GM18526 (cell line): ENCODE results near the gene PPM1G.
A peak's percentile ranks its signal among the peaks of the same experiment; 100 is the strongest.

Source experiments
- POLR2A ChIP-seq: IDR thresholded peaks from 3 replicates; pipeline ENCODE4 v1.6.1; 2011; ENCODE audit not compliant: insufficient read length; ENCODE audit errors: extremely low read depth

The PPM1G gene

DNA sequence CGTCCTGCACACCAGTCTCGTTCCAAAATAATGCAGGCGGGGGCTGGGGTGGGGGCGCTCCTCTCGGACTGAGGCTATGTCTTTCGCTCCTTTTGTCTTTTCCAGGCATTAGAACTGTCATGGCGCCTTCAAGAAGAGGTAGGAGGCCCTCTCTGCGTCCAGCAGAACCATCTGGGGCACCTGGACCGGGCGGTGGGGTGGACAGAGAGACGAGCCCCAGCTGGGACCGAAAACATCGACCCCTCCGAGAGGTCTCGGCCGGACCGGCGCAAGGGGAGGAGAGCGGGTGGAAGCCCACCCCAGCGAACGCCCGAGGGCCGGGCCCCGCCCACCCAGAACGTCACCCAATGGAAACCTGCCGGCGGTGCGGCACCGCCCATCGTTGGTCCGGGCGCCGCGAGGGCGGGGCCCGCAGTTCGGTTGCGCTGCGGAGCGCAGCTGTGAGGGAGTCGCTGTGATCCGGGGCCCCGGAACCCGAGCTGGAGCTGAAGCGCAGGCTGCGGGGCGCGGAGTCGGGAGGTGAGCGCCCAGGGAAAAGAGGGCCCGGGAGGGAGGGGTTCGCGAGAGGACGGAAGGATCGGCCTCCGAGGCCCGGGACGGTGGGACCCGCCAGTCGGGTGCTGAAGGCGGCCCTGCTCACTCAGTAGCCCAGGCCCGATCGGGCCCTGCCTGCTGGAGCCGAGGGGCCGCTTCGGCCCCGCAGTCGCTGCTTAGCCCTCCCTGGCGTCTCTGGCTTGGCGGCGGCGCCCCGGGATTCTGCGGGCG lies 19.0 kb upstream of the PPM1G start, which contains the start of gene NRBP1:
Gene NRBP1 (plus strand): TSS at position 419 of the 765 bp plus-strand sequence. CDS start 4,643 bp downstream, outside the sequence.
- TF ChIP-seq POLR2A, result peak; percentile 88

DNA sequence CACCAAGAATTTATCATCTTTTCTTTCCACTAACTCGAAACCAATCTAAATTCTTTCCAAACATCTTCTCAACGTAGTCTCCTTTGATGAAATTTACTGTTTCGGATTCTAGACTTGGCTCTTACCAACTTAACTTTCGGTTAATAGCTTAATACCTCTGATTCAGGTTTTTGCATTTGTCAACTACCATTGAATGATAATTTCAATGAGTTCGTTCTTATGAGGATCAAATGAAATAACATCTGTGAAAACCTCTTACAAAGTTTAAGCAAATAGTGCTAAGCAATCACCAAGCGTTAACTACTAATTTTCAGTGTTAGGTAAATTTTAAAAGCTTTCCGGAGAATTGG lies 18.4 kb upstream of the PPM1G start:
- TF ChIP-seq POLR2A, result no peak

DNA sequence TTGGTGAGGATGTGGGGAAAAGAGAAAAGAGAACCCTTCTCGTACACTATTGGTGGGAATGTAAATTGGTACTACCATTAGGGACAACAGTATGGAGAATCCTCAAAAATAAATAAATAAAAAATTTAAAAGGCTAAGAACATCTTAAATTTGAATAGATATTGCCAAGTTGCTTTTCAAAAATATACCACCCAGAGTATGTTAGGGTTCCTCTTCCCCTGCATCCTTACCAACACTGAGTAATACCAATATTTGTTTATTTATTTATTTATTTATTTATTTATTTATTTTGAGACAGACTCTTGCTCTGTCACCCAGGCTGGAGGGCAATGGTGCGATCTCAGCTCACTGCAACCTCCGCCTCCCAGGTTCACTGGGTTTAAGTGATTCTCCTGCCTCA lies 13.6 kb upstream of the PPM1G start:
- no peak for TF ChIP-seq POLR2A

DNA sequence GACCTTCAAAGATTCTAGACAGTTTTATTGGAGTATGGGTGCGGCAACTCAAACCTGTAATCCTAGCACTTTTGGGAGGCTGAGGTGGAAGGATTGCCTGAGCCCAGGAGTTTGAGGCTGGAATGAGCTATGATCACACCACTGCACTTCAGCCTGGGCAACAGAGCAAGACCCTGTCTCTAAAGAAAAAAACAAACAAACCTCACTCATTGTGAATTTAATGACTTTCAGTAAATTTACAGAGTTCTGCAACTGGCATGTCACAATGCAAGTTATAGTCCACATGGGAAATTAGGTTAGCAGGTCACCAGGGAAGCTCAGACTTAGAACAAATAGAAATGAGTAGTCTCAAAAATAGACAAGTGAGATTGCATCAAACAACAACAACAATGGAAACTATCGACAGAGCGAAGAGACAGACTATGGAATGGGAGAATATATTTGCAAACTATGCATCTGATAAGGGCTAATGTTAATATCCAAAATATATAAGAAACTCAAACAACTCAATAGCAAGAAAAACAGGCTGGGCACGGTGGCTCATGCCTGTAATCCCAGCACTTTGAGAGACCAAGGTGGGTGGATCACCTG lies 12.4 kb upstream of the PPM1G start:
- no peak for TF ChIP-seq POLR2A

DNA sequence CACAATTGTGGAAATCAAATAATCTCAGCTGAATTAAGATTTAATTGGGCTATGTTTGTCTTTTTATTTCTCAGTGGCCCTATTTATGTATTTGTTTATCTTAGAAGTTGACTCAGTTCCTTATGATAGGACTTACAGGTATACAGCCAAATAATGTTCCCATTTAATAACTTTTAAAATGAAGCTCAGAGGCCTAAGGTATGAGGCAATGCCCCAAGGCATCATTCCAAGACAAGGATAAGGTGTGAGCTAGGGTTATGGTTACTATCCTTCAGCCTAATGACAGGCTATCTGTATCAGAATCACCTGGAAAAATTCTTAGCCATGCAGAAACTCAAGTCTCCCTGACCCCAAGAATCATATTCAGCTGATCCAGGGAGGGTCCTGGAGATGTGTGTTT lies 11.6 kb upstream of the PPM1G start:
- no peak for TF ChIP-seq POLR2A

DNA sequence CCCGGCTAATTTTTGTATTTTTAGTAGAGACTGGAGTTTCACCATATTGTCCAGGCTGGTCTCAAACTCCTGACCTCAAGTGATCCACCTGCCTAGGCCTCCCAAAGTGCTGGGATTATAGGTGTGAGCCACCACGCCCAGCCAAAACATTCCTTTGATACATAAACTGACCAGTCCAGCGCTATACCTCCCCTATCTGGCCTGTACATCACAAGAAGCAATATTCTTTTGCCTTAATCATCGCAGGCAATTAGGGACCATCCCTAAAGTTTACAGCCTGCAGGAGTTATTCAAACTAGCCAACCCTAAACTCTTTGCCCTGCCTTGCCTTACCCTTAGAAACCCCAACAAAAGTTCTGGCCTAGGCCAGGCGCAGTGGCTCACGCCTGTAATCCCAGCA lies 6.8 kb upstream of the PPM1G start:
- no peak for TF ChIP-seq POLR2A

DNA sequence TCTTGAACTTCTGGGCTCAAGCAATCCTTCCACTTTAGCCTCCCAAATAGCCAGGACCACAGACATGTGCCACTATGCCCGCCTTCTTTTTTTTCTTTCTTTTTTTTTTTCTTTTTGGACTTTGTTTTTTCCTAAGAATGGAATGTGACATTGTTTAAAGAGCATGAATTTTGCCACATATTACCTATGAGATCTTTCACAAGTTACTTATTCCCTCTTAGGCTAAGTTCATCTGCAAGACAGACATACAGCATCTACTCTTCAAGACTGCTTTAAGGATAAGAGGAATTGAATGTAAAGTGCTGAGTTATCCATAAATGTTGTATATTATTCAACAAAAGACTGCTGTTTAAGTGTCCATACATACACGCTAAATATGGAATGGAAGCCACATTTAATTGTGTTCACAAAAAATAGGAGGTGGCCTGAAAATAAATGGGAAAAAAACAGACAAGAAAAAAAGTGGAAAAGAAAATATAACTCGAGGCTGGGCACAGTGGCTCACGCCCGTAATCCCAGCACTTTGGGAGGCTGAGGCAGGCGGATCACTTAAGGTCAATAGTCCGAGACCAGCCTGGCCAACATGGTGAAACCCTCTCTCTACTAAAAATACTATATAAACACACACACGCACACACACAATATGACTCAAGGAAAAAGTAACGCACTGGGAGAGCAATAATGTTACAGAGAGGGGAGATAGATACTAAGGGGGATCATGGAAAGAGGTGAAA lies 3.2 kb upstream of the PPM1G start:
- no peak for TF ChIP-seq POLR2A

DNA sequence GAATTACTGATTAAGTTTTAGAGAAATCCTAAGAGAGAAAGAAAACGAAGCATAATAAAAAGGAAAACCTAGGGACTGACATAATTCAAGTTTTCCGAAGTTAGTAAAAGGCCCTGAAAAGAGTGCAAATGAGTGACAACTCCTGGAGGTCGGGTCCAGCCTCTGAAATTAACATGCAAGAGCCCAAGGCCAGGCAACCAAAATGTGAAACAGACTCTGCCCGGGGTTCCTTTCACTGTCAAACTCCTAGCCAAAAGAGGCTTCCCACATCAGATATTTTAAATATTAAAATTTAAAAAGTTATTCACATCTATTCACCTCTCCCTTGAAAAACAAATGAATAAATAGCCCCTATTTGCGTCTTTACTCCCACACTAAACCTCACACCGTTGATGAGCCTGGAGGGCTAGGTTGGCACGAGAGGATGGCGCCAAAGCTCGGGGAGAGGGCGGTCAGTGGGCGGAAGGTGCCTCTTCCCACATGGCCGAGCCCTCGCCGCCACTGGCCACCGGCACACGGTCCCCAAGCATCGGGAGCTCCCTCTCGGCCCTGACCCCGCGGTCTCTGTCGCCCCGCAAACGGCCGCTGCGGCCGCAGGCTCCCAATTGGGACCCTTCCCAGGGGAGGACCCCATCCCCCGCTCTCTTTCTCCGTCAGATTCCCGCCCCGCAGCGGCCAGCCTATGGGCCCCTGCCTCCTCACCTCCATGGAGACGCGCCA lies 630 bp downstream of the PPM1G start:
- TF ChIP-seq POLR2A, result no peak

DNA sequence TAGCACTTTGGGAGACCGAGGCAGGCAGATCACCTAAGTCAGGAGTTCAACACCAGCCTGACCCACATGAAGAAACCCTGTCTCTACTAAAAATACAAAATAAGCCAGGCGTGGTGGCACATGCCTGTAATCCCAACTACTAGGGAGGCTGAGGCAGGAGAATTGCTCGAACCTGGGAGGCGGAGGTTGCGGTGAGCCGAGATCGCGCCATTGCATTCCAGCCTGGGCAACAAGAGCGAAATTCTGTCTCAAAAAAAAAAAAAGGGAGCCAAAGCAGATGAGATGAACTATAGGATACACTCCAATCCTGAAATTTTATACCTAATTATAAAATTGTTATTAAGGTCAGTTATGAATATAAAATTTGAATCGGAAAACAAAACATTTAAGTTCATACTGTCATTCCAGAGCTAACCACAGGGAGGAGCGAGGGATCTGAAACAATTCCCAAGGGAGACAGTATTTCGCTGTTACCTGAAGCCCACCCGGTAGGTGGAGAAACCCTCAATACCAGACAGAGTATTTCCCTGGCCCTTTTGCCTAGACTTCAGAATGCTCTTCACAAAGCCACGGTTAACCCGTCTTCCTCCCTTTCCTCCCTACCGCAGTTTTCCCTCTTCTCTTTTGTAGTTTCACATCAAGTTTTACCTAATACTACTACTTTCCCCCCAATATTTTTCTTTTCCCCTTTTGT lies 1.4 kb downstream of the PPM1G start:
- no peak for TF ChIP-seq POLR2A

DNA sequence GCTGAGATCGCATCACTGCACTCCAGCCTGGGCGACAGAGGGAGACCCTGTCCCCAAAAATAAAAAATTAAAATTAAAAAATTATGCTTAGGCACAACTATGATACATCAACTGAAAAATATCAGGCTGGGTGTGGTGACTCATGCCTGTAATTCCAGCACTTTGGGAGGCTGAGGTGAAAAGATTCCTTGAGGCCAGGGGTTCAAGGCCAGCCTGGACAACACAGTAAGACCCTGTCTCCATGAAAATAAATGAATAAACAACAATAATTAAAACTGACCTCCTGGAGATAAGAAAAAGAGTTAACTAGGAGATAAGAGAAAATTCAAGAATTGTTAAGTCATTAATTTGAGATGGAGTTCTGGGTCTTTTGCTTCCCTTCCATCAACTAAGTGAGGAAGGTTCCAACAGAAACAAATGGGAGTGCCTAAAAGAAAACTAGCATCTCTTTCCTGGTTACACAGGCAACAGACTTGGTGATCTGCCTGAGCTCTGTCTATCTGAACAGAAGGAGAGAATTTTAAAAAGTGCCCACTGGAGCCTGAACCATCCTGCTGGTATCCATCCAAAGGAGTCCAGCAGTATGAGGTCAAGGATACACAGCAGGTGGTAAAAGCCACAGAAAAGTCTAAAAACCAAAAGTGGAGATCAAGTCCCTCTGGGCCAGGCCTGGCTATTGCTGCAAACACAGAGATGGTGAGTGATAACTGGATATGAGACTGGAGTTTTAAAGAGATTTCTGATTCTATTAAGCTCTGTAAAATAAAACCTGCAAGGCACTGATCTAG lies 8.8 kb downstream of the PPM1G start:
- no peak for TF ChIP-seq POLR2A

DNA sequence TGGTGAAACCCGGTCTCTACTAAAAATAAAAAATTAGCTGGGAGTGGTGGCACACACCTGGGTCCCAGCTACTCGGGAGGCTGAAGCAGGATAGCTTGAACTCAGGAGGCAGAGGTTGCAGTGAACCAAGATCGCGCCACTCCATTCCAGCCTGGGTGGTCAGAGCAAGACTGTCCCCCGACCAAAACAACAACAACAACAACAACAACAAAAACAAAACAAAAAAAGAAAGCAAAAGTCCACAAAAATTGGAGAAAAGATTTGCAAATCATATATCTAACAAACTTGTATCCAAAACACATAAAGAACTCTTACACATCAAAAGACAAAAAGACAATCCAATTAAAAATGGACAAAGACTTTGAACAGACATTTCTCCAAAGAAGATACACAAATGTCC lies 10.4 kb downstream of the PPM1G start:
- TF ChIP-seq POLR2A, result no peak

DNA sequence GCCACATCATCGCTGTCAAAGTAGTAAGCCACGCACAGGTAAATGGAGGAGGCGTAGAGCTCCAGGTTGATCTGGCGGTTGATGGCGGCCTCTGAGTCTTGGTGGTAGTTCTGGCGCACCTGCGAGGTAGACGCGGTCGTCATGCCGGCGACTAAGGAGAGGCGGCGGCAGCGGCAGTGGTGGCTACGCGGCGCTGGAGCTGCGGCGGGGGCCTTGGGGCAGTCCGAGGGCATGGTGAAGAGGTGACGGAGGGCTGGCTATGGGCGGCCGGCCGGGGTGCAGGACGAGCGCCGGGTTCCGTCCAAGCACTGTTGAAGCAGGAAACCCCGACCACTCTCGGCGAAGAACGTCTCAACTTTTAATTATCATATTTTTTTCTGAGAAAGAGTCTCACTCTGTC lies 16.2 kb downstream of the PPM1G start:
- TF ChIP-seq POLR2A, result no peak

DNA sequence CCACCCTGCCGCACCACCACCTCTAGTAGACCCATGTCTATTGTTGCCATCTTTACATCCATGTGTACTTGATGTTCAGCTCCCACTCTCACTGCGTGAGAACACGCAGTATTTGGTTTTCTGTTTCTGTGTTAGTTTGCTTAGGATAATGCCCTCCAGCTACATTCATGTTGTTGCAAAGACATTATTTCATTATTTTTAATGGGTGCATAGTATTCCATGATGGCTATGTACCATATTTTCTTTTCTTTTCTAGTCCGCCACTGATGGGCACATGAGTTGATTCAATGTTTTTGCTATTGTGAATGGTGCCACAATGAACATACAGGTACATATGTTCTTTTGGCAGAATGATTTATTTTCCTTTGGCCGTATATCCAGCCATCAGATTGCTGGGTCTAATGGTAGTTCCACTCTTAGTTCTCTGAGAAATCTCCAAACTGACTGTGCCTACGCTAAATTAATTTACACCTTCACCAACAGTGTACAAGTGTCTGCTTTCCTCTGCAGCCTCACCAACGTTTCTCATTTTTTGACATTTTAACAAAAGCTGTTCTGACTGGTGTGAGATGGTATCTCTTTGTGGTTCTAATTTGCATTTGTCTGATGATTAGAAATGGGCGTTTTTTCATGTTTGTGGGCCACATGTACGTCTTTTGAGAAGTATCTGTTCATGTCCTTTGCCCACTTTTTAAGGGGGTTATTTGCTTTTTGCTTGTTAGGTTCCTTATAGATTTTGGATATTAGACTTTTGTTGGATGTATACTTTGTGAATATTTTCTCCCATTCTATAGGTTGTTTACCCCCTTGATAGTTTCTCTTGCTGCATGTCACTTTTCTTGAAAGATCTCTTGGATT lies 18.3 kb downstream of the PPM1G start:
- TF ChIP-seq POLR2A, result no peak
